GM19239 (cell line): ENCODE measurements around the gene FOLR1.
"Not testable (repeated sequence)": the region's sequence is repeated elsewhere in the genome, so short reads cannot be mapped to it uniquely, and the experiment has no call there.

Source experiments
- DNase-seq: peaks from one replicate; pipeline ENCODE4 v3.0.0; 2011; ENCODE audit warnings: low spot score; ENCODE audit not compliant: insufficient read length
- FAIRE-seq: peaks from 2 replicates; lab custom pipeline; 2011; peaks lifted over from hg19 to GRCh38; lab: Jason Lieb, UNC

The FOLR1 gene

DNA sequence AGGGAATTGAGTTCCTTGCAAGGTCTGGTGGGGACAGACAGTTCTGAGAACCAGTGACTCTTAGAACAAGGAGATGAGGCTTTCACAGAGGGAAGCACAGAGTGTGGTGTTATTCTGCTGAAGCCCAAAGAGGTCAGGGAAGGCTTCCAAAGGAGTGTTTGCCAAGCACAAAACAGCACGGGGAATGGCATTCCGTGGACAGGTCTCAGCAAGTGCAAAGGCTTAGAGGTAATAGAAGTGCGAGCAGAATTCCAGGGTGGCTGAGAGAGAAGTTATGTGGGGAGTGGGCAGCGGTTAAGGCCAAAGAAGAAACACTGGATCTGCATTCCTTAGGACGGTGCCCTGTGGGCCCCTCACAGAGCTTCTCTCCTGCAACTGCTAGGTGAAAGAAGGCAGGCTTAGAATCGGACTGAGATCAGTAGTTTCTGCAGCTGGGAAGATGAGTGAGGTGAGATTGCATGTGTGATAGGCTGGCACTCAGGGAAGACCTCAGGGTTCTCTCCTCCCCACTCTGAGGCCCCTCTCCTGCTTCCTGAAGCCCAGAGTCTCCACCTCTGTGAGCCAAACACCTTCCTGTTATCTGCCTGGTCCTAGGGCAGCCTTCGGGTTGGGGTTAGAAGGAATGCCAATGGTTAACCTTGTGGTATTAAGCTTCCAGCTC is 10.9 kb upstream of the FOLR1 start:
- DNase-seq, FAIRE-seq: not testable (repeated sequence)

GRCh38 chr11:72181553-72181958 is 10.4 kb upstream of the FOLR1 start:
- FAIRE-seq: peak; percentile 39
- DNase-seq: not testable (repeated sequence)

GRCh38 chr11:72188267-72188666 is 3.7 kb upstream of the FOLR1 start:
- DNase-seq (no peak), FAIRE-seq (no peak)

GRCh38 chr11:72189455-72190250 is 2.3 kb upstream of the FOLR1 start:
- DNase-seq (no peak), FAIRE-seq (no peak)

DNA sequence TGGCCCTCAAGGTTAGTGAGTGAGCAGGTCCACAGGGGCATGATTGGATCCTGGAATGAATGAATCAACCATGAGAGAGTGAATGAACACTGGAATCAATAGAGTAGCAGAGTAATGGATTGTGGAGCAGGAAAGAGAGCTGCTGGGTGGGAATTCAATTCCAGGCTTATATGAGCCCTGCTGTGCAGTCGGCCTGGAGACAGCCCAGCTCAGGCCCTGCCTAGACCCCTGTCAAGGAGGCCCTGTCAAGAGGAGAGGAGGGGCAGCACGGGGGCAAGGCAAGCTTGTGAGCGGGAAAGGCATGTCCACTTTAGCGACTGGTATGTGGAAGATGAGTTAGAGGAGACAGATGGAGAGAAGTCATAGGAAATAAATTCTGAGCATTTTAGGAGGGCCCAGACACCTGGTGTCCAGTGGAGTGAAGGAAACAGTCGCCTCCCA is 1.3 kb upstream of the FOLR1 start:
- FAIRE-seq (no peak), DNase-seq (no peak)

DNA sequence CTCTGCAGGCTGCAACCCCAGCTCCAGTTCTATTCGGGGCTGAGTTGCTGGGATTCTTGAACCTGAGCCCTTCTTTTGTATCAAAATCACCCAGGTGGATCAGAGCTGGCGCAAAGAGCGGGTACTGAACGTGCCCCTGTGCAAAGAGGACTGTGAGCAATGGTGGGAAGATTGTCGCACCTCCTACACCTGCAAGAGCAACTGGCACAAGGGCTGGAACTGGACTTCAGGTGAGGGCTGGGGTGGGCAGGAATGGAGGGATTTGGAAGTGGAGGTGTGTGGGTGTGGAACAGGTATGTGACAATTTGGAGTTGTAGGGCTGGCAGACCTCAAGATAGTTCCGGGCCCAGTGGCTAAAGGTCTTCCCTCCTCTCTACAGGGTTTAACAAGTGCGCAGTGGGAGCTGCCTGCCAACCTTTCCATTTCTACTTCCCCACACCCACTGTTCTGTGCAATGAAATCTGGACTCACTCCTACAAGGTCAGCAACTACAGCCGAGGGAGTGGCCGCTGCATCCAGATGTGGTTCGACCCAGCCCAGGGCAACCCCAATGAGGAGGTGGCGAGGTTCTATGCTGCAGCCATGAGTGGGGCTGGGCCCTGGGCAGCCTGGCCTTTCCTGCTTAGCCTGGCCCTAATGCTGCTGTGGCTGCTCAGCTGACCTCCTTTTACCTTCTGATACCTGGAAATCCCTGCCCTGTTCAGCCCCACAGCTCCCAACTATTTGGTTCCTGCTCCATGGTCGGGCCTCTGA is 3.8 kb downstream of the FOLR1 start:
- no peak for DNase-seq
- FAIRE-seq: no peak

- FAIRE-seq, DNase-seq: not testable (repeated sequence)
Measured at GRCh38 chr11:72201445-72201844, 9.5 kb downstream of the FOLR1 start.

DNA sequence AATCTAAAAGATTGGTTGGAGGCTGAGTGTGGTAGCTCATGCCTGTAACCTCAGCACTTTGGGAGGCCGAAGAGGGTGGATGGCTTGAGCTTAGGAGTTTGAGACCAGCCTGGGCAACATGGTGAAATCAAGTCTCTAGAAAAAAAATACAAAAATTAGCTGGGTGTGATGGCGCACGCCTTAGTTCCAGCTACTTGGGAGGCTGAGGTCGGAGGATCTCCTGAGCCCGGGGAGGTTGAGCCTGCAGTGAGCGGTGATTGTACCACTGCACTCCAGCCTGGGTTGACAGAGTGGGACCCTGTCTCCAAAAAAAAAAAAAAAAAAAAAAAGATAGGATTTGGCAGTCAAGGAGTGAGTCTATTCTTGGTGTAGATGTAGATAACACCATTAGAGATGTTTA is 10.6 kb downstream of the FOLR1 start:
- FAIRE-seq (no peak), DNase-seq (no peak)

DNA sequence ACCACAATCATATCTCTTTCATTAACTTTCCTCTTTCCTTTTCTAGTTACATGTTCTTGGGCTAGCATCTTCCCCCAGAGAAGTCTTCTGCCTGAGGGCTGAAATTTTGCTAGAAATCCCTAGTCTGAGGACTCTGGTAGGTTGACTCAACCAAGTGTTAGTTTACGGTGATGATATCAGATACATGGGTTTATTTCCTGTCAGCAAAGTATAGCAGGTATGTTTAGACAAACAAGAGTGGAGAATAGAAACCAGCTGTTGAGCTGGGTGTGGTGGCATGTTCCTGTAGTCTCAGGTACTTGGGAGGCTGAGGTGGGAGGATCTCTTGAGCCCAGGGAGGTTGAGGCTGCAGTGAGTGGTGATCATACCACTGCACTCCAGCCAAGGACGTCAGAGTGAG is 11.2 kb downstream of the FOLR1 start:
- no peak for DNase-seq
- no peak for FAIRE-seq

- FAIRE-seq: no peak
- DNase-seq: no peak
Measured at GRCh38 chr11:72204886-72205285, 12.9 kb downstream of the FOLR1 start.

DNA sequence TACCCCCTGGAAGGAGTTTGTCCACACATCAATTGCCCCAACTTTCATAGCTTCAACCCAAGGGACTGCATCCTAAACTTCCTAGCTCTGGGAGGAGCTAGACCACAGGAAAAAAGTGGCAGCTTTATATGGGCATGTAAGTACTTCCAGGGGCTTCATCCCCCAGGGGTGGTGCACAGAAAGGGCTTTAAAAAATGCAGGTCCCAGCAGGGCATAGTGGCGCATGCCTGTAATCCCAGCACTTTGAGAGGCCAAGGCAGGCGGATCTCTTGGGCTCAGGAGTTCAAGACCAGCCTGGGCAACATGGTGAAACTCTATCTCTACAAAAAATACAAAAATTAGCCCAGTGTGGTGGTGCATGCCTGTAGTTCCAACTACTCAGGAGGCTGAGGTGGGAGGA is 14.9 kb downstream of the FOLR1 start:
- not testable (repeated sequence) for FAIRE-seq, DNase-seq

GRCh38 chr11:72208281-72208680 is 16.3 kb downstream of the FOLR1 start:
- DNase-seq (no peak), FAIRE-seq (no peak)

DNA sequence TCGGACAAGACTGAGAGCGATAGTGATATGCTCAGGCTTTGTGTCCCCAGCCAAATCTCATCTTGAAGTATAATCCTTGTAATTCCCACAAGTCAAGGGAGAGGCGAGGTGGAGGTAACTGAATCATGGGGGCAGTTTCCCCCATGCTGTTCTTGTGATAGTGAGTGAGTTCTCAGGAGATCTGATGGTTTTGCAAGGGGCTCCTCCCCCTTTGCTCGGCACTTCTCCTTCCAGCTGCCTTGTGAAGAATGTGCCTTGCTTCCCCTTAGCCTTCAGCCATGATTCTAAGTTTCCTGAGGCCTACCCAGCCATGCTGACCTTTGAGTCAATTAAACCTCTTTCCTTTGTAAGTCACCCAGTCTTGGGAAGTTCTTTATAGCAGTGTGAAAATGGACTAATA is 17.2 kb downstream of the FOLR1 start:
- FAIRE-seq (no peak), DNase-seq (no peak)

DNA sequence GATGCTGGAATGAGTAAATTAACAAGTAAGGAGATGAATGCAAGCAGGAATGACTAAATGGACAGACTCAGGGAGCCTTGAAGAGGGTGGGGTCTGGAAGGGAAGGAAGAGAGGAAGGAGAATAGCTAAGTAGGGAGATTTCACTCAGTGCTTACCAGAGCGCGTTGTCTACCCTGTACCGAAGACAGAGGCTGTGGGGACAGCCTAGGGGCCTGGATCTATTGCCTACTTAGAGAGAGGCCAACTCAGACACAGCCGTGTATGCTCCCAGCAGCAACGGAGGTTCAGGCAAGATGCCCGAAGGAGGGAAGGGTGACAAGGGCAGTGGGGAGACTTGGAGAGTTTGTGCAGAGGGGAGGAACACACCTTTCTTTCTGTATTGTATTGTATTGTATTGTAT is 24.7 kb downstream of the FOLR1 start, which contains the start of gene FOLR2:
Gene FOLR2 (plus strand): TSS at position 157 of the 400 bp plus-strand sequence. CDS start 1,791 bp downstream, outside the sequence.
- FAIRE-seq (no peak), DNase-seq (no peak)

- FAIRE-seq (no peak), DNase-seq (no peak)
Measured at GRCh38 chr11:72217841-72218240, 25.9 kb downstream of the FOLR1 start.

- FAIRE-seq: no peak
- DNase-seq: no peak
Measured at GRCh38 chr11:72218251-72218745, 26.4 kb downstream of the FOLR1 start.

GRCh38 chr11:72220696-72221363 is 28.9 kb downstream of the FOLR1 start:
- FAIRE-seq (no peak), DNase-seq (no peak)

GRCh38 chr11:72221386-72222075 is 29.6 kb downstream of the FOLR1 start:
- FAIRE-seq (no peak), DNase-seq (no peak)

DNA sequence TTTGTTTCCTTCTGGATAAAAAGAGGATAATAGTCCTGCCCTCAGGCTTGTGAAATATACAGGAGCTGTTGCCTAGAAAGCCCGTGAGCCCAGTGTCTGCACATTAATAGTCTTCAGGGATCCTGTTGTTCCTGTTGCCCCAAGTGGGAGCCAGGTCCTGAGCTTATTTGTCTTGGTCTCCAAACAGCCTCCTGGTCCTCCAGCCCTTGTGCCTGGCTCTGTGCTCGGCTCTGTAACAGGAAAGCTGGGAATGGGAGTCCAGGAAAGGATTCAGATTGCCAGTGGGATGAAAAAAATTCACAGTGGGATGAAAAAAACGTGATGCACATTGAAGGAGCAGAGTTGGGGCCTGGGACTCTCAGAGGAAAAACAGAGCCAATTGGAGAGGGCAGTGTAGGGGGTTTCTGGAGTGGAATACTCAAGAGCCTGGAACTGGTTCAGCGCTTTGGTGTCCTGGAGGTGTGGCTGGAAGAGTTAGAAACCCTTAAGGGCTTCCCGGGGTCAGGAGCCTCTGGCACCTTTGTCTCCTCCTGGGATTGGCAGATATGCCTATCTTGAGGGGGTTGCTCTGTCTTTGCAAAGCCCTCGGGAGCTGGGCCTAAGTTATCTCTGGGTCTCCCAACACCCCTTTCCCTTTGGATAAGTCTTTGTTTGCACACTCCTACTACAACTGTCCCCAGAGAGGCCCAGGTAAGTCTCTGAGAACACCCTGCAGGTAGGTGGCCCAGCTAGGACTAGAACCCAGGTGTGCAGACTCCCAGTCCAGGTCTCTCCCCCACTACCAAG is 30.4 kb downstream of the FOLR1 start:
- FAIRE-seq: peak; percentile 48
- DNase-seq: no peak
